ENCODE measurements around the gene HPCA. TPM values are rescaled to one million over a fixed set of nuclear protein-coding genes. Genes with fewer than 3 reads are reported as not detected.

The HPCA gene
- not detected in 2 replicates for total RNA-seq (2014; rRNA removed; shearing (Covaris generic))

- DNase-seq (ENCODE audit: low read depth in 1 of 2, low spot score in 2 of 2) = peak; percentile 56 to 74
- Histone ChIP-seq H3K27ac (no peak within 1 kb of the TSS), H3K36me3 (no peaks in the 10 kb centered on the region), H3K4me3 (no peak within 1 kb of the TSS), H3K4me1 (replicated peaks) (peaks cover 11% of the 10 kb centered on the region), H3K9me3 (replicated peaks) (no peaks in the 10 kb centered on the region), H3K27me3 (replicated peaks) (peaks cover 28% of the 10 kb centered on the region)
Measured at GRCh38 chr1:32886004-32886827, at the start of gene HPCA. TSS of gene HPCA (plus strand) at chr1:32886491. CDS start at chr1:32888899, 2,408 bp downstream.

GRCh38 chr1:32848354-32849063 lies 37.8 kb upstream of the HPCA start:
- Histone ChIP-seq H3K4me1 (replicated peaks) (no peaks in the 10 kb centered on the region), H3K27me3 (replicated peaks) (no peaks in the 10 kb centered on the region), H3K9me3 (replicated peaks) (no peaks in the 10 kb centered on the region), H3K27ac (no peak overlapping the region), H3K36me3 (peaks cover 44% of the 10 kb centered on the region), H3K4me3 (no peak overlapping the region)
- no peak for DNase-seq (ENCODE audit: low read depth in 1 of 2, low spot score in 2 of 2)

GRCh38 chr1:32855861-32856617 lies 30.3 kb upstream of the HPCA start:
- Histone ChIP-seq H3K27ac (no peak overlapping the region), H3K4me1 (replicated peaks) (peaks cover 10% of the 10 kb centered on the region; the same call in 1 of the 2 replicates), H3K27me3 (replicated peaks) (no peaks in the 10 kb centered on the region), H3K4me3 (no peak overlapping the region), H3K36me3 (peaks cover 62% of the 10 kb centered on the region), H3K9me3 (replicated peaks) (no peaks in the 10 kb centered on the region)
- DNase-seq (ENCODE audit: low read depth in 1 of 2, low spot score in 2 of 2) = no peak

- no peak overlapping the region for H3K27ac ChIP-seq
- H3K4me1 ChIP-seq (replicated peaks) = peaks cover 22% of the 10 kb centered on the region
- H3K27me3 ChIP-seq (replicated peaks) = no peaks in the 10 kb centered on the region
- peaks cover 59% of the 10 kb centered on the region for H3K36me3 ChIP-seq
- no peaks in the 10 kb centered on the region for H3K9me3 ChIP-seq (replicated peaks)
- DNase-seq (ENCODE audit: low read depth in 1 of 2, low spot score in 2 of 2) = no peak
- no peak overlapping the region for H3K4me3 ChIP-seq
Measured at GRCh38 chr1:32858136-32858535, 28.2 kb upstream of the HPCA start.

- Histone ChIP-seq H3K36me3 (peaks cover 55% of the 10 kb centered on the region), H3K27me3 (replicated peaks) (no peaks in the 10 kb centered on the region), H3K4me3 (no peak overlapping the region), H3K4me1 (replicated peaks) (peaks cover 22% of the 10 kb centered on the region), H3K27ac (no peak overlapping the region), H3K9me3 (replicated peaks) (no peaks in the 10 kb centered on the region)
- DNase-seq (ENCODE audit: low read depth in 1 of 2, low spot score in 2 of 2) = peak in 1 of 2 experiments; percentile 11
Measured at GRCh38 chr1:32858791-32859190, 27.5 kb upstream of the HPCA start.

- Histone ChIP-seq H3K27ac (no peak overlapping the region), H3K4me1 (replicated peaks) (peaks cover 22% of the 10 kb centered on the region)
Measured at GRCh38 chr1:32859915-32860314, 26.4 kb upstream of the HPCA start.

GRCh38 chr1:32860566-32860965 lies 25.7 kb upstream of the HPCA start:
- H3K27ac ChIP-seq = no peak overlapping the region

More at GRCh38 chr1:32859915-32860314, 26.4 kb upstream of the HPCA start:
- DNase-seq (ENCODE audit: low read depth in 1 of 2, low spot score in 2 of 2) = no peak
- Histone ChIP-seq H3K27me3 (replicated peaks) (no peaks in the 10 kb centered on the region), H3K4me3 (no peak overlapping the region), H3K36me3 (peaks cover 44% of the 10 kb centered on the region), H3K9me3 (replicated peaks) (no peaks in the 10 kb centered on the region)

GRCh38 chr1:32861904-32862695 lies 24.2 kb upstream of the HPCA start:
- no peak for DNase-seq (ENCODE audit: low read depth in 1 of 2, low spot score in 2 of 2)
- Histone ChIP-seq H3K27me3 (replicated peaks) (no peaks in the 10 kb centered on the region), H3K4me3 (no peak overlapping the region), H3K9me3 (replicated peaks) (no peaks in the 10 kb centered on the region), H3K27ac (no peak overlapping the region), H3K4me1 (replicated peaks) (peaks cover 30% of the 10 kb centered on the region), H3K36me3 (peaks cover 30% of the 10 kb centered on the region)

More at GRCh38 chr1:32860566-32860965, 25.7 kb upstream of the HPCA start:
- no peak for DNase-seq (ENCODE audit: low read depth in 1 of 2, low spot score in 2 of 2)
- Histone ChIP-seq H3K36me3 (peaks cover 43% of the 10 kb centered on the region), H3K9me3 (replicated peaks) (no peaks in the 10 kb centered on the region), H3K27me3 (replicated peaks) (no peaks in the 10 kb centered on the region), H3K4me3 (no peak overlapping the region), H3K4me1 (replicated peaks) (peaks cover 28% of the 10 kb centered on the region)

GRCh38 chr1:32863218-32863880 lies 22.9 kb upstream of the HPCA start:
- Histone ChIP-seq H3K4me1 (replicated peaks) (peaks cover 21% of the 10 kb centered on the region), H3K4me3 (no peak overlapping the region), H3K27me3 (replicated peaks) (no peaks in the 10 kb centered on the region), H3K36me3 (peaks cover 19% of the 10 kb centered on the region; the same call in 1 of the 2 replicates), H3K9me3 (replicated peaks) (no peaks in the 10 kb centered on the region), H3K27ac (no peak overlapping the region)
- DNase-seq (ENCODE audit: low read depth in 1 of 2, low spot score in 2 of 2) = no peak

- H3K9me3 ChIP-seq (replicated peaks) = no peaks in the 10 kb centered on the region
- H3K4me3 ChIP-seq = no peak overlapping the region
- H3K36me3 ChIP-seq = peaks cover 16% of the 10 kb centered on the region; the same call in 1 of the 2 replicates
- H3K4me1 ChIP-seq (replicated peaks) = peaks cover 21% of the 10 kb centered on the region
- no peak overlapping the region for H3K27ac ChIP-seq
- no peaks in the 10 kb centered on the region for H3K27me3 ChIP-seq (replicated peaks)
- DNase-seq (ENCODE audit: low read depth in 1 of 2, low spot score in 2 of 2) = no peak
Measured at GRCh38 chr1:32863881-32864245, 22.4 kb upstream of the HPCA start.

GRCh38 chr1:32864375-32865019 lies 21.8 kb upstream of the HPCA start:
- Histone ChIP-seq H3K36me3 (peaks cover 12% of the 10 kb centered on the region; the same call in 1 of the 2 replicates), H3K27ac (no peak overlapping the region), H3K4me1 (replicated peaks) (peaks cover 21% of the 10 kb centered on the region), H3K4me3 (no peak overlapping the region), H3K9me3 (replicated peaks) (no peaks in the 10 kb centered on the region), H3K27me3 (replicated peaks) (no peaks in the 10 kb centered on the region)
- no peak for DNase-seq (ENCODE audit: low read depth in 1 of 2, low spot score in 2 of 2)

- DNase-seq (ENCODE audit: low read depth in 1 of 2, low spot score in 2 of 2) = no peak
- no peaks in the 10 kb centered on the region for H3K9me3 ChIP-seq (replicated peaks)
- H3K27me3 ChIP-seq (replicated peaks) = no peaks in the 10 kb centered on the region
- H3K4me1 ChIP-seq (replicated peaks) = peaks cover 22% of the 10 kb centered on the region
- H3K27ac ChIP-seq = no peak overlapping the region
- no peak overlapping the region for H3K4me3 ChIP-seq
- H3K36me3 ChIP-seq = peaks cover 8% of the 10 kb centered on the region; the same call in 1 of the 2 replicates
Measured at GRCh38 chr1:32865639-32866405, 20.5 kb upstream of the HPCA start.

Measured in SJSA1 (cell line).